ENCODE data around the gene NUPR1. TPM values are rescaled to one million over a fixed set of nuclear protein-coding genes. Genes with fewer than 3 reads are reported as not detected.

The NUPR1 gene
- total and polyA plus RNA-seq, 2 of the 13 experiments (the other 11 are each of a cell fraction or from before 2014, with no cell fraction given) = 18.0 to 25.6 TPM

DNA sequence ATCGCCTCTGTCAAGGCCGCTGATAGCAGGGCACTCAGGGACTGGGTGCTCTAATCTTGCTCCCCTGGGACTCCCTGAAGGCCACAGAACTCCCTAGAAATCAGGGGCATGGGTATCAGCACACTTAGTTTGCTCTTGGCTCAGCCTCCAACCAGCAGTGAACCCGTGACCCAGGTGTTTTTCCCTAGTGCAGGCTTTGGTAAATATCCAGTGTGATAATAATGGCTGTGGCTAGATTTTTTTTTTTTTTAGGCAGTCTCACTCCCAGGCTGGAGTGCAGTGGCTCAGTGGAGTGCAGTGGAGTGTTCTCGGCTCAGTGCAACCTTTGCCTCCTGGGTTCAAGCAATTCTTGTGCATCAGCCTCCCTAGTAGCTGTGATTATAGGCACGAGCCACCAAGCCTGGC is 10.3 kb downstream of the NUPR1 start (continued):
- TF ChIP-seq HCFC1 (IDR thresholded peaks at IDR 0.05; ENCODE audit: low read depth, low read length) (no peak), ERF (CRISPR knock-in tag; IDR thresholded peaks at IDR 0.05) (0 out of 2 replicates have a peak, but pooled peaks have one; percentile 27), ZNF292 (CRISPR knock-in tag; IDR thresholded peaks at IDR 0.05; ENCODE audit: borderline replicate concordance, low read depth) (peak; percentile 67), CBX2 (IDR thresholded peaks at IDR 0.05; ENCODE audit: low read depth, low read length) (no peak), CBX2 (CRISPR knock-in tag; IDR thresholded peaks at IDR 0.05; ENCODE audit: low read depth) (no peak), FOXJ3 (CRISPR knock-in tag; IDR thresholded peaks at IDR 0.05; ENCODE audit: borderline replicate concordance) (peak; percentile 71; the same call in 1 of the 2 replicates), ZSCAN22 (CRISPR knock-in tag; IDR thresholded peaks at IDR 0.05) (no peak), SSRP1 (CRISPR knock-in tag; IDR thresholded peaks at IDR 0.05) (0 out of 2 replicates have a peak, but pooled peaks have one; percentile 22)
- TF ChIP-seq, protein P1, sequence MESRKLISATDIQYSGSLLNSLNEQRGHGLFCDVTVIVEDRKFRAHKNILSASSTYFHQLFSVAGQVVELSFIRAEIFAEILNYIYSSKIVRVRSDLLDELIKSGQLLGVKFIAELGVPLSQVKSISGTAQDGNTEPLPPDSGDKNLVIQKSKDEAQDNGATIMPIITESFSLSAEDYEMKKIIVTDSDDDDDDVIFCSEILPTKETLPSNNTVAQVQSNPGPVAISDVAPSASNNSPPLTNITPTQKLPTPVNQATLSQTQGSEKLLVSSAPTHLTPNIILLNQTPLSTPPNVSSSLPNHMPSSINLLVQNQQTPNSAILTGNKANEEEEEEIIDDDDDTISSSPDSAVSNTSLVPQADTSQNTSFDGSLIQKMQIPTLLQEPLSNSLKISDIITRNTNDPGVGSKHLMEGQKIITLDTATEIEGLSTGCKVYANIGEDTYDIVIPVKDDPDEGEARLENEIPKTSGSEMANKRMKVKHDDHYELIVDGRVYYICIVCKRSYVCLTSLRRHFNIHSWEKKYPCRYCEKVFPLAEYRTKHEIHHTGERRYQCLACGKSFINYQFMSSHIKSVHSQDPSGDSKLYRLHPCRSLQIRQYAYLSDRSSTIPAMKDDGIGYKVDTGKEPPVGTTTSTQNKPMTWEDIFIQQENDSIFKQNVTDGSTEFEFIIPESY (CRISPR knock-in tag; IDR thresholded peaks at IDR 0.05) = no peak
- TF ChIP-seq, protein P2, sequence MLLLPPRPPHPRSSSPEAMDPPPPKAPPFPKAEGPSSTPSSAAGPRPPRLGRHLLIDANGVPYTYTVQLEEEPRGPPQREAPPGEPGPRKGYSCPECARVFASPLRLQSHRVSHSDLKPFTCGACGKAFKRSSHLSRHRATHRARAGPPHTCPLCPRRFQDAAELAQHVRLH (CRISPR knock-in tag; IDR thresholded peaks at IDR 0.05; ENCODE audit: borderline replicate concordance, low read depth) = no peak
- TF ChIP-seq, protein P3, sequence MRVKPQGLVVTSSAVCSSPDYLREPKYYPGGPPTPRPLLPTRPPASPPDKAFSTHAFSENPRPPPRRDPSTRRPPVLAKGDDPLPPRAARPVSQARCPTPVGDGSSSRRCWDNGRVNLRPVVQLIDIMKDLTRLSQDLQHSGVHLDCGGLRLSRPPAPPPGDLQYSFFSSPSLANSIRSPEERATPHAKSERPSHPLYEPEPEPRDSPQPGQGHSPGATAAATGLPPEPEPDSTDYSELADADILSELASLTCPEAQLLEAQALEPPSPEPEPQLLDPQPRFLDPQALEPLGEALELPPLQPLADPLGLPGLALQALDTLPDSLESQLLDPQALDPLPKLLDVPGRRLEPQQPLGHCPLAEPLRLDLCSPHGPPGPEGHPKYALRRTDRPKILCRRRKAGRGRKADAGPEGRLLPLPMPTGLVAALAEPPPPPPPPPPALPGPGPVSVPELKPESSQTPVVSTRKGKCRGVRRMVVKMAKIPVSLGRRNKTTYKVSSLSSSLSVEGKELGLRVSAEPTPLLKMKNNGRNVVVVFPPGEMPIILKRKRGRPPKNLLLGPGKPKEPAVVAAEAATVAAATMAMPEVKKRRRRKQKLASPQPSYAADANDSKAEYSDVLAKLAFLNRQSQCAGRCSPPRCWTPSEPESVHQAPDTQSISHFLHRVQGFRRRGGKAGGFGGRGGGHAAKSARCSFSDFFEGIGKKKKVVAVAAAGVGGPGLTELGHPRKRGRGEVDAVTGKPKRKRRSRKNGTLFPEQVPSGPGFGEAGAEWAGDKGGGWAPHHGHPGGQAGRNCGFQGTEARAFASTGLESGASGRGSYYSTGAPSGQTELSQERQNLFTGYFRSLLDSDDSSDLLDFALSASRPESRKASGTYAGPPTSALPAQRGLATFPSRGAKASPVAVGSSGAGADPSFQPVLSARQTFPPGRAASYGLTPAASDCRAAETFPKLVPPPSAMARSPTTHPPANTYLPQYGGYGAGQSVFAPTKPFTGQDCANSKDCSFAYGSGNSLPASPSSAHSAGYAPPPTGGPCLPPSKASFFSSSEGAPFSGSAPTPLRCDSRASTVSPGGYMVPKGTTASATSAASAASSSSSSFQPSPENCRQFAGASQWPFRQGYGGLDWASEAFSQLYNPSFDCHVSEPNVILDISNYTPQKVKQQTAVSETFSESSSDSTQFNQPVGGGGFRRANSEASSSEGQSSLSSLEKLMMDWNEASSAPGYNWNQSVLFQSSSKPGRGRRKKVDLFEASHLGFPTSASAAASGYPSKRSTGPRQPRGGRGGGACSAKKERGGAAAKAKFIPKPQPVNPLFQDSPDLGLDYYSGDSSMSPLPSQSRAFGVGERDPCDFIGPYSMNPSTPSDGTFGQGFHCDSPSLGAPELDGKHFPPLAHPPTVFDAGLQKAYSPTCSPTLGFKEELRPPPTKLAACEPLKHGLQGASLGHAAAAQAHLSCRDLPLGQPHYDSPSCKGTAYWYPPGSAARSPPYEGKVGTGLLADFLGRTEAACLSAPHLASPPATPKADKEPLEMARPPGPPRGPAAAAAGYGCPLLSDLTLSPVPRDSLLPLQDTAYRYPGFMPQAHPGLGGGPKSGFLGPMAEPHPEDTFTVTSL (CRISPR knock-in tag; IDR thresholded peaks at IDR 0.05; ENCODE audit: borderline replicate concordance) = peak; percentile 55; the same call in 1 of the 2 replicates
- TF ChIP-seq, protein P4, sequence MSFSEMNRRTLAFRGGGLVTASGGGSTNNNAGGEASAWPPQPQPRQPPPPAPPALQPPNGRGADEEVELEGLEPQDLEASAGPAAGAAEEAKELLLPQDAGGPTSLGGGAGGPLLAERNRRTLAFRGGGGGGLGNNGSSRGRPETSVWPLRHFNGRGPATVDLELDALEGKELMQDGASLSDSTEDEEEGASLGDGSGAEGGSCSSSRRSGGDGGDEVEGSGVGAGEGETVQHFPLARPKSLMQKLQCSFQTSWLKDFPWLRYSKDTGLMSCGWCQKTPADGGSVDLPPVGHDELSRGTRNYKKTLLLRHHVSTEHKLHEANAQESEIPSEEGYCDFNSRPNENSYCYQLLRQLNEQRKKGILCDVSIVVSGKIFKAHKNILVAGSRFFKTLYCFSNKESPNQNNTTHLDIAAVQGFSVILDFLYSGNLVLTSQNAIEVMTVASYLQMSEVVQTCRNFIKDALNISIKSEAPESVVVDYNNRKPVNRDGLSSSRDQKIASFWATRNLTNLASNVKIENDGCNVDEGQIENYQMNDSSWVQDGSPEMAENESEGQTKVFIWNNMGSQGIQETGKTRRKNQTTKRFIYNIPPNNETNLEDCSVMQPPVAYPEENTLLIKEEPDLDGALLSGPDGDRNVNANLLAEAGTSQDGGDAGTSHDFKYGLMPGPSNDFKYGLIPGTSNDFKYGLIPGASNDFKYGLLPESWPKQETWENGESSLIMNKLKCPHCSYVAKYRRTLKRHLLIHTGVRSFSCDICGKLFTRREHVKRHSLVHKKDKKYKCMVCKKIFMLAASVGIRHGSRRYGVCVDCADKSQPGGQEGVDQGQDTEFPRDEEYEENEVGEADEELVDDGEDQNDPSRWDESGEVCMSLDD (CRISPR knock-in tag; IDR thresholded peaks at IDR 0.05; ENCODE audit: borderline replicate concordance) = no peak
- TF ChIP-seq, protein P5, sequence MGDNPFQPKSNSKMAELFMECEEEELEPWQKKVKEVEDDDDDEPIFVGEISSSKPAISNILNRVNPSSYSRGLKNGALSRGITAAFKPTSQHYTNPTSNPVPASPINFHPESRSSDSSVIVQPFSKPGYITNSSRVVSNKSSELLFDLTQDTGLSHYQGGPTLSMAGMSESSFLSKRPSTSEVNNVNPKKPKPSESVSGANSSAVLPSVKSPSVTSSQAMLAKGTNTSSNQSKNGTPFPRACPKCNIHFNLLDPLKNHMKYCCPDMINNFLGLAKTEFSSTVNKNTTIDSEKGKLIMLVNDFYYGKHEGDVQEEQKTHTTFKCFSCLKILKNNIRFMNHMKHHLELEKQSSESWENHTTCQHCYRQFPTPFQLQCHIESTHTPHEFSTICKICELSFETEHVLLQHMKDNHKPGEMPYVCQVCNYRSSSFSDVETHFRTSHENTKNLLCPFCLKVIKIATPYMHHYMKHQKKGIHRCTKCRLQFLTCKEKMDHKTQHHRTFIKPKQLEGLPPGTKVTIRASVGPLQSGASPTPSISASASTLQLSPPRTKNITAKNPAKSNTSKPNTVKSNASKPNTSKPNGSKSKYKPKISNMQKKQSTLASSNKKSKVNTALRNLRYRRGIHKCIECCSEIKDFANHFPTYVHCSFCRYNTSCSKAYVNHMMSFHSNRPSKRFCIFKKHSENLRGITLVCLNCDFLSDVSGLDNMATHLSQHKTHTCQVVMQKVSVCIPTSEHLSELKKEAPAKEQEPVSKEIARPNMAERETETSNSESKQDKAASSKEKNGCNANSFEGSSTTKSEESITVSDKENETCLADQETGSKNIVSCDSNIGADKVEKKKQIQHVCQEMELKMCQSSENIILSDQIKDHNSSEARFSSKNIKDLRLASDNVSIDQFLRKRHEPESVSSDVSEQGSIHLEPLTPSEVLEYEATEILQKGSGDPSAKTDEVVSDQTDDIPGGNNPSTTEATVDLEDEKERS (CRISPR knock-in tag; IDR thresholded peaks at IDR 0.05) = no peak
- TF ChIP-seq, protein P6, sequence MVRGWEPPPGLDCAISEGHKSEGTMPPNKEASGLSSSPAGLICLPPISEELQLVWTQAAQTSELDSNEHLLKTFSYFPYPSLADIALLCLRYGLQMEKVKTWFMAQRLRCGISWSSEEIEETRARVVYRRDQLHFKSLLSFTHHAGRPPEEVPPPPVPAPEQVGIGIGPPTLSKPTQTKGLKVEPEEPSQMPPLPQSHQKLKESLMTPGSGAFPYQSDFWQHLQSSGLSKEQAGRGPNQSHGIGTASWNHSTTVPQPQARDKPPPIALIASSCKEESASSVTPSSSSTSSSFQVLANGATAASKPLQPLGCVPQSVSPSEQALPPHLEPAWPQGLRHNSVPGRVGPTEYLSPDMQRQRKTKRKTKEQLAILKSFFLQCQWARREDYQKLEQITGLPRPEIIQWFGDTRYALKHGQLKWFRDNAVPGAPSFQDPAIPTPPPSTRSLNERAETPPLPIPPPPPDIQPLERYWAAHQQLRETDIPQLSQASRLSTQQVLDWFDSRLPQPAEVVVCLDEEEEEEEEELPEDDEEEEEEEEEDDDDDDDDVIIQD (CRISPR knock-in tag; IDR thresholded peaks at IDR 0.05; ENCODE audit: low read depth) = no peak
